ENCODE data around the gene RNU7-1. TPM values are rescaled to one million over a fixed set of nuclear protein-coding genes. Genes with fewer than 3 reads are reported as not detected.

Gene RNU7-1
- total RNA-seq = not detected in 2 replicates

DNA sequence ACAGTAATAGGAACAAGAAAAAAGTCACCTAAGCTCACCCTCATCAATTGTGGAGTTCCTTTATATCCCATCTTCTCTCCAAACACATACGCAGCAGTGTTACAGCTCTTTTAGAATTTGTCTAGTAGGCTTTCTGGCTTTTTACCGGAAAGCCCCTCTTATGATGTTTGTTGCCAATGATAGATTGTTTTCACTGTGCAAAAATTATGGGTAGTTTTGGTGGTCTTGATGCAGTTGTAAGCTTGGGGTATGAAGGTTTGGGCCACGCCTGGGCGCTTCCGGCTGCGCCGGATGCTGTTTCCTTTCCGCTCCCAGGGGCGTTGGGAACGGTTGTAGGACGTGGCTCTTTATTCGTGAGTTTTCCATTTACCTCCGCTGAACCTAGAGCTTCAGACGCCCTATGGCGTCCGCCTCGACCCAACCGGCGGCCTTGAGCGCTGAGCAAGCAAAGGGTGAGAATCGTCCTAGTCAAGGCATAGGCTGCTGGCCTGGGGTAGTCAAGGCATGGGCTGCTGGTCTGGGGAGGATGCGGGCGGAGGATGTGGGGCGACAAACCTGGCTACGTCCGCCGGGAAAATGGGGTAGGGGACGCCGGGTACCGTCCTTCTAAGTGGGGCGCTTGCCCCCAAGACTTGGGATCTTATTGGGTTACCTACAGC, at the start of gene RNU7-1, which contains the start of gene C12orf57:
Gene RNU7-1, plus strand, starts transcription at position 95 of the 659 bp plus-strand sequence.
Gene C12orf57, plus strand, starts transcription at position 301 of the 659 bp plus-strand sequence. Its CDS starts 100 bp downstream, at position 401.

DNA sequence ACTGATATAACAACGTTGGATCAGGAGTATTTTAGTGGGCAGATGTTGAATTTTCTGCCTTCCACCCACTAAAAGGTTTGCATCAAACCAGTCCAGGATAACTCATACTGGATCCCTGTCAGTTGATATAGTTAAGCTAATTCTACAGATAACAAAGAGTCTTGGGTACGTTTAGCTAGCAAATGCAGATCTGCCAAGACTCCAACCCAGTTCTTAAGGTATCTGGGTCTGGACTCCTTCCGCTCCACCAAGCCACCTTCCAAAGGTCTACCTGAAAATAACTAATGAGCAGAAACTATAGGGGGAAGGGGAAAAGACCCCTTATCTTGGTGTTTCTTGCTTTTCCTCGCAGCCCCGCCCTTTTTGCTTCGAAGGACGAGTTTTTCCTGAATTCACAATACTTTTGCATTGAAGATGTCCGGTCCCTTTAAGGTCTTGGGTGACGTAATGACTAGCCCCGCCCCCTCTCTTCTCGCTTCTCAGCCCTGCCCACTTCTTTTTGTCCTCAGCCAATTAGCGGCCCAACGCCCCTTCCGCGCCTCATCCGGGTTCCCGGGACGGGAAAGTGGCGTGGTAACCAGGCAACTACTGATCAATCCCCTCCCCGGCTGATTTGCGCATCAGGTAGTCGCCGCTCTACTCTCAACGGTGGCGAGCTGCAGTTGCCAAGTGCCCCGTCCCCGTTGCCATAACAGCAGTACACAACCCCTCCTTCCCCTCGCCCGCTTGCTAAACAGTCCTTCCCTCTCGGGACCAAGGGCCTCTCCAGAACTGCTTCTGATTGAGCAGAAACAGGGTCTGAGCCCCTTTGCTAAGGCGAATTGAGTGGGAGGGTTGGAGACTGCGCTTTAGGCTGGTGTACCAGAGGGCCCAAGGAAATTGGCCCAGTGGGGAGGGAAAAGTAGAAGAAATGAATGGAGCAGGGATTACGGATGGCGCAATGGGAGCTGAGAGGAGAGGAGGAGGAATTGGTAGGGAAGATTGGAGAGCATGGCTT, 39.0 kb upstream of the RNU7-1 start, which contains the start of gene LRRC23:
Gene LRRC23, plus strand, starts transcription at position 543 of the 997 bp plus-strand sequence. CDS start 812 bp downstream, outside the sequence.

DNA sequence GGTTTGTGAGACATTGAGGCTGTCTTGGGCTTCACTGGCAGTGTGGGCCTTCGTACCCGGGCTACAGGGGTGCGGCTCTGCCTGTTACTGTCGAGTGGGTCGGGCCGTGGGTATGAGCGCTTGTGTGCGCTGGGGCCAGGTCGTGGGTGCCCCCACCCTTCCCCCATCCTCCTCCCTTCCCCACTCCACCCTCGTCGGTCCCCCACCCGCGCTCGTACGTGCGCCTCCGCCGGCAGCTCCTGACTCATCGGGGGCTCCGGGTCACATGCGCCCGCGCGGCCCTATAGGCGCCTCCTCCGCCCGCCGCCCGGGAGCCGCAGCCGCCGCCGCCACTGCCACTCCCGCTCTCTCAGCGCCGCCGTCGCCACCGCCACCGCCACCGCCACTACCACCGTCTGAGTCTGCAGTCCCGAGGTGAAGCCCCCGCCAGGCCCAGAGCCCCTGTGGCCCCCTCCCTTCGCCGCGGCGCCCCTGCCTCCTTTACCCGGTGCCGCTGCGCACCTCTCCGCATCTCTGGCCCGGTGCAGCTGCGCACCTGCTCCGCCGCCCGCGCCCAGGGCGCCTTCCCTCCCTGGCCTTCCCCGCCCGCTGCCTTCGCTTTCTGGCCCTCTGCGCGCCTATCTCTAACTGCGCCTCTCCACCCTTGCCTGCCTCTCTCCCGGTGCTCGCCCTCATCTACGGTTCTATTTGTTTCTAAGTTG, 29.2 kb upstream of the RNU7-1 start, which contains the start of gene ENO2:
Gene ENO2, plus strand, starts transcription at position 335 of the 701 bp plus-strand sequence. CDS start 1,253 bp downstream, outside the sequence.

DNA sequence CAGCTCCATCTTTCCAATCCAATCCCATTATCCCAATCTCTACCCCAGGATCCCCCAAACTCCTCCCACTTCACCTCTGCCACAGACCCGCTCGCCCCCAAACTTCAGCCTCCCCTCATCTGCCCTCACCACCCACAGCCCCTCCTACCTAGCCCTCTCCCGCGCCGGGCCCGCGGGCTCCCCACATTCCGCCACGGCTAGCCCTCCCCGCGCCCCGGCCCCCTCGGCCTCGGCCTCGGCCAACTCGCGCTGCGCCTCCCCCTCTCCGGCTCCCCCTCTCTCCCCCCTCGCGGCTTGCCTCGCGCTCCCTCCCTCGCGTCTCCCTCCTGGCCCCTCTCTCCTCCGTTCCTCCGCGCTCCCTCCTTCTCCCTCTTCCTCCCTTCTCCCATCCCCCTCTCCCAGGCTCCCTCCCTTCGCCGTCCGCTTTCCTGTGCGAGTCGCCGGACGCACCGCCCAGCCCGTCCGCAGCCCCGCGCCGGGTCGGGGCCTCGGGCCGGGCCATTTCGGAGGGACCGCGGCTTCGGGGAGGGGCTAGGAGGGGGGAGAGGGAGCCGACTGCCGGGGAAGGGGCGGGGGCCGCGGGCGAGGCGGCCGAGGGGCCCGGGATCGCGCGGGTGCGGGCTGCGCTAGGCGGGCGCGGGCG, 16.1 kb upstream of the RNU7-1 start, which contains the start of gene ATN1:
Gene ATN1, plus strand, starts transcription at position 581 of the 643 bp plus-strand sequence. CDS start 6,043 bp downstream, outside the sequence.

DNA sequence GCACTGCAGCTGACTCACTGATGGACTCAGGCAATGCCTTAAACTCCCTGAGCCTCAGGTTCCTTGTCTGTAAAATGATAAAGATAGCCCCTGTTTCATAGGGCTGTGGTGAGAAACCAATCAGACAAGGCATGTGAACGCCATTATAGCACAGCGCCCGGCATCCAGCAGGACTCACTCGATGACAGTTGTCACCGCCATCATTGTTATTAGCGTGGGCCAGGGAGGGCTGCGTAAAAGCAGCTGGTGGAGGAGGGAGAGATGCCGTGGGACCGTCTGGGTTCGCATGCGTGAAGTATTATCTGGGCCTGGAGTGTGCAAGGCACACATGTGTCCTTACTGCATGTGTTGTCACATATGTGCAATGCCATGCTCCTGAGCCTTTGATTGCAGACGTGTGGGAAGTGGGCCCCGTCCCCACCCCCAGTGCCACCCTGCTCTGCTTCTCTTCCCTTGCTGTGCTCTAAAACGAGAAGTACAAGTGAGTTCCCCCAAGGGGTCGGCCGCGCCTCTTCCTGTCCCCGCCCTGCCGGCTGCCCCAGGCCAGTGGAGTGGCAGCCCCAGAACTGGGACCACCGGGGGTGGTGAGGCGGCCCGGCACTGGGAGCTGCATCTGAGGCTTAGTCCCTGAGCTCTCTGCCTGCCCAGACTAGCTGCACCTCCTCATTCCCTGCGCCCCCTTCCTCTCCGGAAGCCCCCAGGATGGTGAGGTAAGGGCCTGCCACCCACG, 7.4 kb downstream of the RNU7-1 start, which contains the start of gene PTPN6:
Gene PTPN6, plus strand, starts transcription at position 546 of the 730 bp plus-strand sequence. Its CDS starts 157 bp downstream, at position 703.

Other genes starting within 250 kb of the RNU7-1 start
- gene PIANP, start 243.0 kb upstream of the RNU7-1 start, total RNA-seq = 0.13 TPM in 1 of 2 replicates, not detected in the other
- gene COPS7A, start 219.8 kb upstream of the RNU7-1 start, total RNA-seq = 143 and 164 TPM in 2 replicates
- 119 TPM in 2 replicates for gene MLF2, start 190.7 kb upstream of the RNU7-1 start, total RNA-seq
- 58.0 and 85.9 TPM in 2 replicates for gene PTMS, start 177.5 kb upstream of the RNU7-1 start, total RNA-seq
- gene LAG3, start 171.3 kb upstream of the RNU7-1 start, total RNA-seq = under 0.01 and 0.12 TPM in 2 replicates
- 3.1 and 7.5 TPM in 2 replicates for gene CD4, start 154.3 kb upstream of the RNU7-1 start, total RNA-seq
- 5.7 and 7.9 TPM in 2 replicates for gene GPR162, start 122.0 kb upstream of the RNU7-1 start, total RNA-seq
- 90.6 and 104 TPM in 2 replicates for gene P3H3, start 115.4 kb upstream of the RNU7-1 start, total RNA-seq
- gene GNB3, start 102.9 kb upstream of the RNU7-1 start, total RNA-seq = 1.6 and 1.8 TPM in 2 replicates
- 9.5 and 19.2 TPM in 2 replicates for gene CDCA3, start 92.5 kb upstream of the RNU7-1 start, total RNA-seq
- 98.9 and 128 TPM in 2 replicates for gene USP5, start 91.7 kb upstream of the RNU7-1 start, total RNA-seq
- 769 and 1,187 TPM in 2 replicates for gene TPI1, start 76.3 kb upstream of the RNU7-1 start, total RNA-seq
- 9.6 and 10.5 TPM in 2 replicates for gene SPSB2, start 70.5 kb upstream of the RNU7-1 start, total RNA-seq
- 12.4 and 12.7 TPM in 2 replicates for gene LRRC23, start 39.0 kb upstream of the RNU7-1 start, total RNA-seq
- gene ENO2, start 29.2 kb upstream of the RNU7-1 start, total RNA-seq = 16.2 and 19.3 TPM in 2 replicates
- 6.7 and 23.0 TPM in 2 replicates for gene ATN1, start 15.9 kb upstream of the RNU7-1 start, total RNA-seq
- 114 and 150 TPM in 2 replicates for gene C12orf57, start 206 bp downstream of the RNU7-1 start, total RNA-seq
- gene PTPN6, start 7.5 kb downstream of the RNU7-1 start, total RNA-seq = not detected in 2 replicates
- gene PHB2, start 26.8 kb downstream of the RNU7-1 start, total RNA-seq = 103 and 125 TPM in 2 replicates
- 26.3 and 35.9 TPM in 2 replicates for gene EMG1, start 27.1 kb downstream of the RNU7-1 start, total RNA-seq
- gene LPCAT3, start 74.7 kb downstream of the RNU7-1 start, total RNA-seq = 7.3 and 13.2 TPM in 2 replicates
- gene C1S, start 116.9 kb downstream of the RNU7-1 start, total RNA-seq = 215 and 232 TPM in 2 replicates
- 69.8 and 146 TPM in 2 replicates for gene C1R, start 148.6 kb downstream of the RNU7-1 start, total RNA-seq
- gene C1RL, start 165.4 kb downstream of the RNU7-1 start, total RNA-seq = 24.4 and 38.4 TPM in 2 replicates
- gene RBP5, start 185.1 kb downstream of the RNU7-1 start, total RNA-seq = 0.19 TPM in 1 of 2 replicates, not detected in the other
- gene CLSTN3, start 186.6 kb downstream of the RNU7-1 start, total RNA-seq = 7.0 and 7.9 TPM in 2 replicates
- 18.0 and 21.4 TPM in 2 replicates for gene PEX5, start 245.9 kb downstream of the RNU7-1 start, total RNA-seq